Panc1 (cell line): ENCODE data around the gene OBP2A.

Experiments
- CTCF ChIP-seq: fragments of 450-650 bp; IDR thresholded peaks from 2 replicates; pipeline ENCODE4 v1.5.1; 2017; ENCODE audit warnings: mild to moderate bottlenecking
- POLR2AphosphoS5 ChIP-seq: IDR thresholded peaks from 2 replicates; pipeline ENCODE4 v1.6.1; 2012; ENCODE audit warnings: mild to moderate bottlenecking, low read depth, low read length, moderate library complexity
- REST ChIP-seq, 2 experiments: IDR thresholded peaks; 2 replicates each; pipeline ENCODE4 v1.6.1; 2011 to 2012; ENCODE audit warnings: low read depth in 2 of 2, control low read depth in 1 of 2, low read length in 1 of 2, mild to moderate bottlenecking in 1 of 2, moderate library complexity in 1 of 2; ENCODE audit not compliant: insufficient read depth in 1 of 2
- SIN3A ChIP-seq: IDR thresholded peaks from 2 replicates; pipeline ENCODE4 v1.6.1; 2012; ENCODE audit warnings: low read depth, mild to moderate bottlenecking, low read length, moderate library complexity, borderline replicate concordance; ENCODE audit not compliant: insufficient read depth

- TF ChIP-seq CTCF (no peak), POLR2AphosphoS5 (no peak), REST (IDR thresholded peaks at IDR 0.05; ENCODE audit: insufficient read depth in 1 of 2, low read depth in 2 of 2, low read length in 1 of 2) (no peak), SIN3A (no peak)
These were observed 6.2 kb downstream of the OBP2A start for GRCh38 chr9:135552021-135552697.
